ENCODE measurements around the gene PTPRD. TPM values are rescaled to one million over a fixed set of nuclear protein-coding genes. Genes with fewer than 3 reads are reported as not detected.

The PTPRD gene
- total RNA-seq, 1 experiment from 2014 or later: 32.5 TPM

GRCh38 chr9:9679433-9679832 lies 933.4 kb downstream of the PTPRD start:
- Histone ChIP-seq H2BK12ac (ENCODE audit: insufficient read length, low read depth, low read length) (no peak overlapping the region), H3K9me3 (ENCODE audit: control insufficient read depth, low read depth, low read length) (no peaks in the 10 kb centered on the region), H2AK5ac (ENCODE audit: insufficient read length, low read length) (no peak overlapping the region), H3K27me3 (ENCODE audit: insufficient read depth, low read length) (no peaks in the 10 kb centered on the region), H2BK5ac (ENCODE audit: insufficient read length, low read length) (no peak overlapping the region), H3K14ac (ENCODE audit: insufficient read depth, low read length) (no peak overlapping the region), H3K4me1 (ENCODE audit: insufficient read depth, low read length) (no peaks in the 10 kb centered on the region), H3K23ac (ENCODE audit: insufficient read length, low read depth, low read length) (no peak overlapping the region), H2BK20ac (ENCODE audit: low read depth, low read length, poor library complexity, severe bottlenecking) (no peak overlapping the region), H3K79me2 (ENCODE audit: insufficient read depth, low read length) (no peaks in the 10 kb centered on the region), H3T11ph (ENCODE audit: low read length) (no peak overlapping the region), H4K91ac (ENCODE audit: insufficient read length, low read depth, low read length) (no peak overlapping the region), H2BK120ac (ENCODE audit: low read depth, low read length, poor library complexity, severe bottlenecking) (no peak overlapping the region), H2AFZ (ENCODE audit: low read length) (no peak overlapping the region), H3K27ac (ENCODE audit: insufficient read length, low read depth, low read length) (no peak overlapping the region), H3K9ac (ENCODE audit: extremely low read depth, insufficient read length, low read length) (no peak overlapping the region), H2BK15ac (ENCODE audit: low read depth, low read length) (no peak overlapping the region), H3K56ac (ENCODE audit: insufficient read length, low read depth, low read length) (no peak overlapping the region), H4K5ac (ENCODE audit: insufficient read length, low read depth, low read length) (no peak overlapping the region), H3K79me1 (ENCODE audit: insufficient read depth, low read depth, low read length, poor library complexity, severe bottlenecking) (no peaks in the 10 kb centered on the region), H3K23me2 (ENCODE audit: insufficient read length, low read depth, low read length, poor library complexity, severe bottlenecking) (no peaks in the 10 kb centered on the region), H3K4ac (ENCODE audit: low read depth, low read length) (no peak overlapping the region), H4K8ac (replicated peaks; ENCODE audit: insufficient read length, low read depth, low read length) (no peak overlapping the region), H3K4me2 (ENCODE audit: insufficient read depth, insufficient read length, low read length) (no peak overlapping the region), H3K18ac (ENCODE audit: insufficient read length, low read depth, low read length) (no peak overlapping the region), H4K20me1 (ENCODE audit: control insufficient read depth, insufficient read depth, insufficient read length) (no peaks in the 10 kb centered on the region)
- no peak overlapping the region for H3K4me3 Mint-ChIP-seq
- H3K27me3 Mint-ChIP-seq (ENCODE audit: low read depth): no peaks in the 10 kb centered on the region
- DNase-seq: no peak
- WGBS (ENCODE audit: extremely low coverage, insufficient read length, low lambda C conversion rate): no CpG with 5 or more reads among the region's 3 CpGs
- no peaks in the 10 kb centered on the region for H3K9me3 Mint-ChIP-seq
- H3K4me1 Mint-ChIP-seq: no peaks in the 10 kb centered on the region
- H3K36me3 Mint-ChIP-seq (ENCODE audit: insufficient read depth in 1 of 3, low read depth in 3 of 3): no peaks in the 10 kb centered on the region; a peak in 1 of 7 replicates
- no peak for TF ChIP-seq CTCF (conservative IDR thresholded peaks at IDR 0.05)
- H3K27ac Mint-ChIP-seq: no peak overlapping the region

Data from H9 (cell line).